ENCODE results near the gene CWC22. TPM values are rescaled to one million over a fixed set of nuclear protein-coding genes. Genes with fewer than 3 reads are reported as not detected.

The CWC22 gene
- total and polyA plus RNA-seq, 2 of the 8 experiments (the other 6 are each of a cell fraction or from before 2014, with no cell fraction given), result 3.7 to 34.0 TPM

DNA sequence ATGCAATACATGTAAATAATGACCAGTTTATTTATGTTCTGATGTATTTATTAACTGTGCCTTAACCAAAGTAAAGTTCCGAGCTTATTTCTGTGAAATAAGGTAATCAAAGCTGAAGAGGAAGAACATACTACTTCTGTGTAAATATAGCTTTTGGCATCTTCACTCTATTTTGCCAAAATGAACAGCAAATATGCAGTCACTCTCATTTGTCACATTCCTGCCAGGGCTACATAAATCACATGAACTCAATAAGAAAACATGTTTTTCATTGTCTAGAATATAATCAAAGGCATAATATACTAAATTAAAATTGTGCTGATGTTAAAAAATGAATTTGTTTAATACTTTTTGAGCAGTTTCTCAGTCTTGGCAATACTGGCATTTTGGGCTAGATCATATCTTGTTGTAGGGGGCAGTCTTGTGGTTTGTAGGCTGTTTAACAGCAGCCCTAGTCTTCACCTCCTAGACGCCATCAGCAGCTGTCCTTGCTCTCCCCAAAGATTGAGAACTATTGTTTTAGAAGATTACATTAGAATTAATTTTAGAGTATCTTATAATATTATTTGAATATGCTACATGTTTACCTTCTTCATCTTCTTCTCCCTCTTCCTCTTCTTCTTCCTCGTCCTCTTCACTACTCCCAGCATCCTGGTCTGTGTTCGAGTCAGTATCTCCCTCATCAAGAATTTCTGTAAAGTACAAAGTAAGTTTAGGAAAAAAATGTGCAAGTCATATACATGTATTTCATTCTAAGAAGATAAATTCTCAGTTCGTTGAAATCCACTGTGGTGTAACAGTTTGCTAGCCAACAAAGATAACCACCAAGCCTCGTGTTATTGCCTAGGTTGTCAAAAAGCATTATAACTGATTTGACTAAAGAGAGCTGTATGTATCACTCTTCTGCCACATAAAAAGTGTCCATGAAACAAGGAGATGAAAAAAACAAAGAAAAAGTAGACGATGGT, 41.5 kb downstream of the CWC22 start (continued):
- no peak for TF ChIP-seq BCL11A (IDR thresholded peaks at IDR 0.05; ENCODE audit: low read depth in 2 of 2, low read length in 2 of 2)
- TF ChIP-seq RXRA (IDR thresholded peaks at IDR 0.05; ENCODE audit: insufficient read depth, low read depth, low read length), result no peak
- no peak for TF ChIP-seq TCF12 (IDR thresholded peaks at IDR 0.05; ENCODE audit: low read depth, low read length)
- no peak for TF ChIP-seq KDM1A (IDR thresholded peaks at IDR 0.05; ENCODE audit: borderline replicate concordance, low read length)
- TF ChIP-seq SIX5 (IDR thresholded peaks at IDR 0.05; ENCODE audit: low read depth, low read length), result no peak
- TF ChIP-seq YY1 (IDR thresholded peaks at IDR 0.05; ENCODE audit: low read depth, low read length), result no peak
- no peak for TF ChIP-seq ATF2 (IDR thresholded peaks at IDR 0.05; ENCODE audit: low read length)
- no peak for TF ChIP-seq SP2 (IDR thresholded peaks at IDR 0.05; ENCODE audit: low read length)
- no peak for TF ChIP-seq CEBPB (IDR thresholded peaks at IDR 0.05; ENCODE audit: low read depth, low read length)
- no peak for TF ChIP-seq PHF8 (conservative IDR thresholded peaks at IDR 0.05; ENCODE audit: low read depth, low read length)
- TF ChIP-seq CREB1 (IDR thresholded peaks at IDR 0.05), result no peak
- TF ChIP-seq CHD1 (IDR thresholded peaks at IDR 0.05; ENCODE audit: low read depth, low read length), result no peak

Data from H1 (cell line).